HG03565 (cell line): ENCODE data around the gene NCOA1.
A peak's percentile ranks its signal among the peaks of the same experiment; 100 is the strongest.
"Not testable (repeated sequence)": the region's sequence is repeated elsewhere in the genome, so short reads cannot be mapped to it uniquely, and the experiment has no call there.

Experiments used
- ATAC-seq: cut with Tn5 transposase; IDR thresholded peaks from one replicate; pipeline ENCODE4 v1.9.1; 2021; ENCODE audit warnings: mild to moderate bottlenecking, moderate library complexity; ENCODE audit not compliant: unreplicated experiment

Gene NCOA1

GRCh38 chr2:24474053-24474452 lies 17.0 kb upstream of the NCOA1 start:
- no peak for ATAC-seq

GRCh38 chr2:24477229-24477628 lies 13.8 kb upstream of the NCOA1 start:
- no peak for ATAC-seq

GRCh38 chr2:24478243-24478642 lies 12.8 kb upstream of the NCOA1 start:
- no peak for ATAC-seq

GRCh38 chr2:24480245-24480644 lies 10.8 kb upstream of the NCOA1 start:
- no peak for ATAC-seq

GRCh38 chr2:24482251-24482971 lies 8.6 kb upstream of the NCOA1 start:
- no peak for ATAC-seq

- no peak for ATAC-seq
These were observed 8.1 kb upstream of the NCOA1 start for GRCh38 chr2:24482972-24483300.

- ATAC-seq = not testable (repeated sequence)
These were observed 6.4 kb upstream of the NCOA1 start for GRCh38 chr2:24484677-24485076.

GRCh38 chr2:24485197-24485596 lies 5.9 kb upstream of the NCOA1 start:
- ATAC-seq = no peak

GRCh38 chr2:24486636-24487205 lies 4.3 kb upstream of the NCOA1 start:
- no peak for ATAC-seq

GRCh38 chr2:24489465-24490180 lies 1.4 kb upstream of the NCOA1 start:
- no peak for ATAC-seq

GRCh38 chr2:24490181-24490689 lies 819 bp upstream of the NCOA1 start:
- no peak for ATAC-seq

- ATAC-seq = peak; percentile 22
These were observed 727 bp downstream of the NCOA1 start for GRCh38 chr2:24491542-24492420.

GRCh38 chr2:24492421-24493279 lies 1.6 kb downstream of the NCOA1 start:
- no peak for ATAC-seq

GRCh38 chr2:24493713-24494112 lies 2.7 kb downstream of the NCOA1 start:
- no peak for ATAC-seq

GRCh38 chr2:24494410-24494809 lies 3.4 kb downstream of the NCOA1 start:
- no peak for ATAC-seq

- ATAC-seq = no peak
These were observed 4.4 kb downstream of the NCOA1 start for GRCh38 chr2:24495451-24495850.

- ATAC-seq = no peak
These were observed 5.9 kb downstream of the NCOA1 start for GRCh38 chr2:24496959-24497358.

GRCh38 chr2:24497685-24498084 lies 6.6 kb downstream of the NCOA1 start:
- no peak for ATAC-seq

- no peak for ATAC-seq
These were observed 7.1 kb downstream of the NCOA1 start for GRCh38 chr2:24498121-24498520.

- ATAC-seq = no peak
These were observed 10.8 kb downstream of the NCOA1 start for GRCh38 chr2:24501813-24502212.
